HG03280 (cell line): ENCODE data around the gene FRMD7.
"Not testable (repeated sequence)": the region's sequence is repeated elsewhere in the genome, so short reads cannot be mapped to it uniquely, and the experiment has no call there.

Source experiments
- ATAC-seq: cut with Tn5 transposase; IDR thresholded peaks from one replicate; pipeline ENCODE4 v1.9.1; 2021; ENCODE audit warnings: mild to moderate bottlenecking, moderate library complexity; ENCODE audit not compliant: unreplicated experiment

Gene FRMD7

DNA sequence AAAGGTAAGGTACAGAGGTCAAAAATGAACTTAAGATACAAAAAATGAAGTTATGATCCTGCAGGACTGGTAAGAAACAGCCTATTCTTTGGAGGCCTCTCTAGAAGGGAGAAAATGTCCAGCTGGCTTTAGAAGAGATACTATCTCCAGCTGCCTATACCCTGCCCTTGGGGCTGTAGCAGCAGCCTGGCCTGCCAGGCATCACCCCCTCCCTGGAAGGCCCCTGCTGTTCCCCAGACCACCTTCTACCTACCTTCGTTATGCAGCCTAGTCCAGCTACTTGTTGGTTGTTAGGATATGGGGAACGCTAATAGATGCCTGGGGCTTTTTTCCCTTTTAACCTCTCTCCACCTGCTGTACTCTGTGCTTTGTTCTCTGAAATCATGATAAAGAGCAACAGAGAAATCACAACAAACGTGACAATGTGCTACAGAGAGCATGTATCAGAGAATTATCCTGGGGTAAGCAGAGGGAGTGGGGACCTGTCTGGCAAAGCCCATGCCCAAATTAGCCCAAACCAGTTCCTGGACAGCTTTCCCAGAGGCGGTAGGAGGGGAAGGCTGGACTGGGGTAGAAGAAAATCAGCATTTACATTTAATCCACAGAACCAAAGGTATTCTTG is 34.5 kb downstream of the FRMD7 start:
- no peak for ATAC-seq

DNA sequence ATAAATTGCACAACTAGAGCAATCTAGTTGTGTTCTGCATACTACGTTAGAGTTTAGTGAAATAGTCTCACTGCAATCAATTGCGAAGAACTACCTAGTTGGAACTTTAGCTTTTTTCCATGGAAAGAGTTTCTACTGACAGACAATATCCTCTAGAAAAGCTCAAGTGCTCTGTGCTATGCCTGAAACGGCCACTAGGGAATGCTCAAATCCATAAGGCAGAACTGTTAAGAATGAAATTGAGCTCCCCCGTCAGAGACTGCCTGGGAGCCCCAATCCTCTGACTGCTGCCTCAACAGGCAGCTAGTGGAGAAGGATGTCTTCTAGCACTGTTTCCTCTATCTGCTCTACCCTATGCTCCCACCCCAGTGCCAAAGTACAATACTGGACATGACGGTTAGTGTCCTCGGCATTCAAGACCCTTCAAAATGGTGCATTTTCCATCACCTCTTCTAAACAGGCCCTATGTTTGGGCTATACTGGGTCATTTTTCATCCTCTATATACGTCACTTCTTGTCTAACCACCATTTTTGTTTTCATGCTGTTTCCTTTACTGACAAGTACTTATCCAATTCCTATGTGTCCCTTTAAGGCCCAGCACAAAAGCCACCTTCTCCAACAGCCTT is 35.3 kb downstream of the FRMD7 start:
- peak; percentile 95 for ATAC-seq

DNA sequence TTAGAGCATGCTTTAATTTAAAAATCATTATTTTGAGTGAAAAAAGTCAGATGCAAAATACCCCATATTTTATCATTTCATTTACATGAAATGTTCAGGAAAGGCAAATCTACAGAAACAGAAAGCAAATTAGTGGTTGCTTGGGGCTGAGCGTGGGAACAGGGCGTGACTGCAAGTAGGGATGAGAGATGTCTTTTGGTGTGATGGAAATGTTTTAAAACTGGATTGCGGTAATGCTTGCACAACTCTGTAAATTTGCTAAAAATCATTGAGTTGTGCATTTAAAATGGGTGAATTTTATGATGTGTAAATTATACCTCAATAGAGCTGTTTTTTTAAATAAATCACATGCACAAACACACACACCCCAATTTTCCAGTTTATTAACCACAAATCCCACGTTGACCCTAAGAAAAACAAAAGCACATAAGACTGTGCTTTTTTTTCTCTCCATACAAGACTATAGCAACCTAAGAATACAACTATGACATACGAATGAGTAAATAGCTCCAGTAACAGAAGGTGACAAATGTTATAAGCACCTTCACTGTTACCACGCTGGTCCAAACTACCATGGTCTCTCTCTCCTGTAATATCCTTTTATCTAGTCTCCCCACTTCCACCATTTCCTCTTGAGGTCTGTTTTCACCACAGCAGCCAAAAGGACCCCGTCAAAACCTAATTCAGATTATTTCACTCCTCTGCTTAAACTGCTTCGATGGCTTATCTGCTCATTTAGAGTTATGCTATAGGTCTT is 37.2 kb downstream of the FRMD7 start:
- ATAC-seq = no peak

DNA sequence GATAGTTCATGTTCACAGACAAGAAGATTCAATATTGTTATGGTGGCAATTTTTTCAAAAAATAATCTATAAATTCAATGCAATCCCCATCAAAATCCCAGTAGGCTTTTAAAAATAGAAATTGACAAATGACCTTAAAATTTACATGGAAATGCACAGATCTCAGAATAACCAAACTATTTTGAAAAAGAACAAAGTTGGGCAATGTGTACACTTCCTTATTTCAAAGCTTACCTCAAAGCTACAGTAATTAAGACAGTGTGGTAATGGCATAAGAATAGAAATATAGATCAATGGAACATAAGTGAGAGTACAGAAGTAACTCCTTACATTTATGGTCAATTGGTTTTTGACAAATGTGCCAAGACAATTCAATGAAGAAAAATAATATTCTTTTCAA is 39.0 kb downstream of the FRMD7 start:
- no peak for ATAC-seq

DNA sequence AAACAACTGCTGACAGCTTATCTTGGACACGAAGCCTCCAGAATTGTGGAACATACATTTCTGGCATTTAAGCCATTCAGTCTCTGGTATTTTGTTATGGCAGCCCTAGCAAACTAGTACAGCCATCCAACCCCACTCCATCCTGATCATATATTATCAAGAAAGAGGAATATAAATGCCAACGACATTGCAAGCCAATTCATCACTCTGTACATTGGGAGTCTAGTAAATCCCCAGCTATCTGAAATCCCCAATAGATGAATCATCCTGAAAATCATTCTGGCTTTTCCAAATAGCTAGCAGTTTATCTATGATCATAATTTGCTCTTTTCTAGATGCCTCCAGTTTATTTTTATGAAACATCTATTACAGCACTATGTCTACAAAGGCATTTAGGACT is 41.1 kb downstream of the FRMD7 start:
- no peak for ATAC-seq

DNA sequence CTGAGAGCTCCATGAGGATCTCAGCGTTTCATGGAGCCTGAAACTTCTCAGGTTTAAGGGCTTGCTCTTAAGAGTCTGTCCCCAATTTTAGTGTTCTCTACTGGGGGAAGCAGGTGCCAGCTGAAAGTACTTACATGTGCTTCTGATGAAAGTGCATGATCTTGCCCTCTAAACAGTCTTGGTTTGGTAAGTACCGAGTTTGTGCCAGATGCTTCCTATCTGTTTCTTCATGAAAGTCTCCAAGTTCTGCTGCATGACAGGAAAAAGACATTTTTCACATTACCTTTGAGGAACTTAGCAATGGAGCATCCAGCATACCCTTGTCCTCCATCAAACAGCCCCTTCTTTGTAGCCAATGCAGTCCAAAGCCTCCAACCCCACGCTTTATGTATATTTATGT is 42.0 kb downstream of the FRMD7 start:
- no peak for ATAC-seq

DNA sequence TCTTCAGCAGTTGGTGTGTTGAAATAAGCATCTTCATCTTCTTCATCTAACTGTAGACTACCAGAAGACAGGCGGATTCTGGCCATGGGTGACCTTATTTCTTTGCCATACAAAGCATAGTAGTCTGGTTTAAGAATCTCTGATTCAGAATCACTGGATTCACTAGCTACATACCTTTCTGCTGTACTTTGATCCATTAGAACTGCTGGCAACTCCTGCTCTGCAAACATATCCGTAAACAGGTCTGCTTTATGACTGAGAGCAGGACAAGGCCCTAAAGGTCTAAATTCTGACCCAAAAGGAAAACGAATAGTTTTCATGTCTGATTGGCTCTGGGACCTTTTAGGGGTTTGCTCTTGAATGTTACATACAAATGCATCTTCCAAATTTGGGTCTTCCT is 49.9 kb downstream of the FRMD7 start:
- ATAC-seq = no peak

DNA sequence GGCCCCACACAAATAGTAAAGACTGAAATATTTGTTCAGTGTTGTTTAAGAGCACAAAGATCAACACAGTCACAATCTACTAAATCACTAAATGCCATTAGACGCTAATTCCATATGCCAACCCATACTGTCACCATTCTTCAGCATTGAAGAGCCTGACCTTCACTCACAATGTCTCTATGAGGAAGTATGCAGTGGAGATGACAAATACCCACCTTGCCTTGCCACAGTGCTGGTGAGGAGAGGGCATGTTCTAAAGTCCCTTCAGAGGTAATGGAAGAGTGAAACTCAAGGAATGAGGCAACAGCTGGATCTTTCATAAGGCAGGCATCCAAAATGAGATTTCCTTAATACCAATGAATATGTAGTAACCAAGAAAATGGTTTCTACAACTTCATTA is 50.4 kb downstream of the FRMD7 start:
- no peak for ATAC-seq

DNA sequence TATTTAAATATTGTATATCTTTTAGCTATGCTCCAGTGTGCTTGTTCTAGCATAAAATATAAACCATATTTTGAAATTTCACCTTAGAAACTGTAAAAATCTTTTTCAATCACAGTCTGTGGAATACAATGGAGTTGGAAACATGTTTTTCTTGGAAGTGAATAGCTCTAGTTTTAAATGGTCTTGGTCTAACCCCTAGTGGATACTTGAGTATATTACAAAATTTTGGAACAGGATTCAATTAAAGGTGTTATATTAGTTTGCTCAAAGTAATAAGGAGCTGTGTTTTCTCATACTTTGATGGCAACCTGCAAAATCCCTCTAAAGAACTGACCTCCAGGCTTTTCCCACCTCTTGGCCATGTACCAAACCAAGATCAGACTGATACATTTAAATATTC is 56.6 kb downstream of the FRMD7 start:
- ATAC-seq = no peak

DNA sequence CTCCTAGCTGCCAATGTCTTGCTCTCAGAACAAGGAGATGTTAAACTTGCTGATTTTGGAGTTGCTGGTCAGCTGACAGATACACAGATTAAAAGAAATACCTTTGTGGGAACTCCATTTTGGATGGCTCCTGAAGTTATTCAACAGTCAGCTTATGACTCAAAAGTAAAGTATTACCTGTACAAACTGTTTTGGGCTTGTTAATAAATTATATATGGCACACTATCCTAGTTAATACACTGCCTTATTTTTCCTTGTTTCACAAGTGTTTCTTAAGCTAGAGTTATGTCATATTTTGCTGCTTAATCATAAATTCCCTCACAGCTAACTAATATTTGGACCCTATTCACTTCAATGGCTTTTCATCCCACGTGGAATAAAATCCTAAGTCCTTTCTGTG is 59.4 kb downstream of the FRMD7 start:
- ATAC-seq = no peak

DNA sequence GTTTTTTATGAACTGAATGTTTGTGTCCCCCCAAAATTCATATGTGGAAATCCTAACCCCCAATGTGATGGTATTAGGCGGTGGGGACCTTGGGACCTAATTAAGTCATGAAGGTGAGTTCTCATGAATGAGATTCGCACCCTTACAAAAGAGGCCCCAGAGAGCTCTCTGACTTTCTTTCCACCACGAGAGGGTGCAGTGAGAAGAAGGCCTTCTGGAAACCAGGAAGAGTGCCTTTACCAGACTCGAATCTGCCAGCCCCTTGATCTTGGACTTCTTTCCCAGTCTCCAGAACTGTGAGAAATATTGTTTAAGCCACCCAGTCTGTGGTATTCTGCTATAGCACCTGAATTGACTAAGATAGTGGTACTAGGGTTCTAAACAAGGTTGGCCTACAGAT is 64.0 kb downstream of the FRMD7 start:
- ATAC-seq = no peak

DNA sequence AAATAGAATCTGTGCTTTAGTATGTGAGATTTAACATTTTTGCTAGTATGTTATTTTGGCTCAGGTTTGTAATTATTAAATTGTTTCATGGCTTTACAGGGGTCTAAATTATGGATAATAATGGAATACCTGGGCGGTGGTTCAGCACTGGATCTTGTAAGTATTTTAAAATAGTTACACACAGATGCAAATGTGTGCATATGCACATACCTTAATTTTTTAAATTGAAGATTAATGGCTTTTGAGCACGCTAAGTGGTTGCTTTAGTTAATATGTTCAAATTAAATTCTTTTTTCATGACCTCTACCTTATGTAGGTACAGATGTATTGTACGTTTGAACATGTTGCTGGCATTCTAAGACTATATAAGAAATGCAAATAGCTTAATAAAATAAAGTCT is 64.5 kb downstream of the FRMD7 start:
- no peak for ATAC-seq

DNA sequence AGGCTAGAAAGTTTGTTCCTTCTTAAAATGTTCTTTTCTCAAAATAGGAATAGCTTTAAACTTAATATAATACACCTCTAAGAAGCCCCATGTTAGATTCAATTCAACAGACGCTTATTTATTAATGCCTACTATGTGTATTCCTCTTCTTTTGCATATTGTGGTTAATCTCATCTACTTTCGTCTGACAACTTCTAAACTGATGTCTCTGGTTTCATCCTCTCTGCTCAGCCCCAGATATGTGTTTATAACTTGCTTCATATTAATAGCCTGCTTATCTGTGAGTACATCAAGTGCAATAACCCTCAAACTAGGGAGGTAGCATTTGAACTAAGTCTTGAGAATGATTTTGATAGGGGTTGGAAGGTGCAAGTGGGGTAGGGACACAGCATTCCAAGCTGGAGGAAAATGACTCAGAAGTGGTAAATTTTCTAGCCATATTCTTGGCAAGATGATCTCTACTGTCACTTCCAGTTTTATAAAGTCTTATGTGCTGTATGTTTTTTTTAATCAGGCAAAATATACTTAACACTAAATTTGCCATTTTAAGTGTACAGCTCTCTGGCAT is 67.8 kb downstream of the FRMD7 start:
- no peak for ATAC-seq

DNA sequence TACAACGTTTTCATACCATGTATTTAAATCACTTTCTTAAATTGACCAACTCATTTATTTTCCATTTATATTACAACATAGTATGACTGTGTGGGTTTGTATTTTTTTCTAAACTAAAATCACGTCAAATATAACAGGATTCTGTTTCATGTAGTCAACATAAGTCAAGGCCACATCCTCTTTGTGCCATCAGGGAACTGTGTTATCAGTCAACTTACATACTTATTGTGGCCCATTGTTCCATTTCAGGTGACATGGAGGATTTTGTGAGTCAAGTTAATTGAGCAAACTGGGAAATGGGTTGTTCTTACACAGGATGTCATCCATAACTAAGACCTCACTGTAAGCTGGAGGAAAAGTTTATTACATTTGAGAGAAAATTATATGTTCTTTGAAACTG is 68.8 kb downstream of the FRMD7 start:
- no peak for ATAC-seq

DNA sequence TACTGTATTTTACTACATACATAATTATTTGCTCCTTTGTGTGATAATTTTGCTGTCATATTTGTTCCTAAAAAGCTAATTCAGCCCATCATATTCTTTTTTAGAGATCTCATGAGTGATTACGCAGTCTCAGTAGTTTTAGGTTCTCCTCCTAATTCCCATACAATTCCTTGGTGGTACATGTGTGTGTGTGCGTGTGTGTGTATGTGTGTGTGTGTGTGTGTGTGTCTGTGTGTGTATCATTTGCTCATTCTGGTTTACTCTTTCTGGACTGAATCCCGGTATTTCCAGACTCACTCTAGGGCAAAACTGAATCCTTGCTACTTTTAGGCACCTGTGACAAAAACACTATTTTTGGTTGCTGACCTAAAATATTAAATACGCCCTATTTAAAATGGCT is 69.8 kb downstream of the FRMD7 start:
- no peak for ATAC-seq

DNA sequence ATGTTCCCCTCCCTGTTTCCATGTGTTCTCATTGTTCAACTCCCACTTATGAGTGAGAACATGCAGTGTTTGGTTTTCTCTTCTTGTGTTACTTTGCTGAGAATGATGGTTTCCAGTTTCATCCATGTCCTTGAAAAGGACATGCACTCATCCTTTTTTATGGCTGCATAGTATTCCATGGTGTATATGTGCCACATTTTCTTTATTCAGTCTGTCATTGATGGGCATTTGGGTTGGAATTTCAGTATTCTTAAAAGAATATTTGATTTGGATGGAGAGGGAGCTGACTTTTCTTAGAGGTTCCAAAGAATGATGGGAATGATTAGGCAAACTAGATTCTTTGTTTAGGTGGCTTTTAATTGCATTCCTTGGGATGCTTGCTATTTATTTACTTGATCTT is 76.0 kb downstream of the FRMD7 start:
- not testable (repeated sequence) for ATAC-seq

DNA sequence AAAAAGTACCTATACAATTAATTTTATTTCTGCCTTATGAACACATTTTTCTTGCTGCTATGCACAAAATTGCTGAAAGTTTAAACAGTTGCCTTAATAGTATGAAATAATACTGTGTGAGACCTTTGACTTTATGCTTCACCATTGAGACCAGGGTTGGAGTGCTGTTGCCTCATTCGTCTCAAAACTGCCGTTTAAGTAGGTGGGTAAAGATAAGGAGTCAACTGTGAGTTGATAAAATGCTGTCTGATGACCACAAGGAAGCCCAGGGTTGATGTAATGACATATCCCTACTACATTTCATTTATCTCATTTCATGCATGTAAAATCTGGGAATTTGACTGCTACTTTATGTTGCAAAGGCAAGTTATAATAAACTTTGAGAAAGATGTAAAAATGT is 81.3 kb downstream of the FRMD7 start:
- ATAC-seq = no peak

DNA sequence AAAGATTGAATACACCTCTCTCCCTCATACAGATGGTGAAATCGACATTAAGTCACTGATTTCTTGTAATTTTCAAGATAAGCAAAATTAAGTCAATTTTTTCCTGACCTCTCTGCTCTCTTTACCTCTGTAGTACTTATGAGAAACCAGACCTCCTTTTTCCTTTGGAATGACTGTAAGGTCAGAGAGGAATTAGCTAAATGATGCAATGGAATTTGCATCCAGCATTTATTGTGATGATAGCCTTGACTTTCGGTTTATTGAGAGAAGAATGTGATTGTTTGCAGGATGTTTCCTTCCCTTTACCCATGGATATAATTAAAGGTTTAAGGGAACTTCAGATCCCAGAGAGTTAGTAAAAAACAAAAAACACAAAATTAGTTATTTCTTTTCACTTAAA is 82.4 kb downstream of the FRMD7 start:
- ATAC-seq = no peak

DNA sequence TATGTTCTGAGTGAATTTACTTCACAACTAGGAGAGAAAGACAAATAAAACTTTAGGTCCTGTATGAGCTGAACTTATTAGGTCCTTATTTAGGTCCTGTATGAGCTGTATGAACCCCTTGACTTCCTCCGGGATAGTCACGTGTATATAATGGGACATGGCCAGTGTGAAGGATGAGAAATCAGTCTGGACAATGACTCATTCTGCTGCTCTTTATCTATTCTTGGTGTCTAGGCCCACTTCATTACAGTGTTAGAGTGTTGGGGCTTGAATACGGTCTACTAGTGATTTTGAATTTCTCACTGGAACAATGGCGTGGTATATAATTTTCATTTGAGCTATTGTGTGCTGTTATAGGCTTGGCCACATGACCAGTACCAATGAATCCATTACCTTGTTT is 82.9 kb downstream of the FRMD7 start:
- ATAC-seq = no peak

DNA sequence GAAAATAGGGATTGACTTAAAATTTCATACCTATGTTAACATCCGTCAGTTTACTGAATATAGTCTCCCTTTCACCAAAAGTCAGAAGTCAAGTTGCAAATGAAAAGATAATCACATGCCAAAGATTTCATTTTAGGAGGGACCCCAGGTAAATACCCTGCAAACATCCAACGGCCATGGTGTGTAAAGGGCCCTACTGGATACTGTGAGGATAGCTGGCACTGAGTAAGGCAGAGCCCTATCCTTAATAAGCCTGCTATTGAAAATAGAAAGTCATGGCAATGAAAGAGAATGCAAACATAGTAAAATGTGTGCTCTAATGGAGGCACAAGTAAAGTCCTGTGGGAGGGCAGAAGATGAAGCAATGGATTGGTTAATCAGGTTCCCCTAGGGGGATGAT is 83.8 kb downstream of the FRMD7 start:
- no peak for ATAC-seq

DNA sequence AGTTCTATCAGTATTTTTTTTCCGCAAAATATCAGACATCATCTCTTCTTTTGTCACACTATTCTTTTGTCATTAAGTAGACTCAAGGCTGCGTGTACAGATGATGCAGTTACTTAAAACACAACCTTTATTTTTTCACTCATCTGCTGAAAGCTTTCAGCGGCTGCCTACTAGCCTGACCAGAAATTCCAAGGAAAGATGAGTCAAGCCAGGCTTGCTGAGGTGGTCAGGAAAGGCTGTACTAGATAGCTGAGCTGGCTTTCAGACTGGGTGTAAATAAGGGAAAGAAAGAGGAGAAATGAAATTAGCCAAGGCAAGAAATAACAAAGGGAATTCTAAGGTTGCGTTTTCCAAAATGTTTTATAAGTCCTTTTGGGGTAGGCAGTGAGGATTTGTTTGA is 86.8 kb downstream of the FRMD7 start:
- no peak for ATAC-seq

DNA sequence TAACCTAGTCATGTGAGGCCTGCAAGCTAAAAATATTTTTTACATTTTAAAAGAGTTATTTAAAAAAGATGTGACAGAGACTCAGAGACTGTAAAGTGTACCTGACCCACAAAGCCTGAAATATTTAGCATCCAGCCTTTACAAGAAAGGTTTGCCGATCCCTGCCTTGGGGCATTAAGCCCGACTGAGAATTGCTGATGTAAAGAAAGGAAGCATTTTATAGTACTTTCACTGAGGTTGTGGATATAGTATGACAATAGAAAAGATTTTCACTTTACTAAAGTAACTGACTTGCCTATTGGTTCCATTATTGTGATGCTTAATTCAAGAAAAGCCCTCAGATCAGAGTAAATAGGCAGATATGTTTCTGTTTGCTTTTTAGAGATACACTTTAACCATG is 87.8 kb downstream of the FRMD7 start:
- no peak for ATAC-seq
